CD4-positive, alpha-beta T cell (primary cell): ENCODE data around the gene DNAH6. TPM values are rescaled to one million over a fixed set of nuclear protein-coding genes. Genes with fewer than 3 reads are reported as not detected.

Source experiments
- ATAC-seq: fragments of 200-7000 bp; cut with Tn5 transposase; one replicate; pipeline ENCODE4 v1.10.0; 2022; ENCODE audit warnings: mild to moderate bottlenecking; ENCODE audit not compliant: poor library complexity
- CTCF ChIA-PET: fragments of 350-600 bp; sonication (Branson Sonifier 250); formaldehyde crosslinking; loops from one replicate; lab custom pipeline; 2021; ENCODE audit warnings: antibody characterized with exemption, inconsistent platforms; lab: Charles Lee
- POLR2A ChIA-PET: fragments of 350-600 bp; sonication (Branson Sonifier 250); formaldehyde crosslinking; loops from one replicate; lab custom pipeline; 2021; ENCODE audit warnings: antibody characterized with exemption, inconsistent platforms; lab: Charles Lee
- DNase-seq, 14 experiments: peaks; one replicate each; pipeline ENCODE4 v3.0.0-alpha.2; 2013 to 2020; ENCODE audit warnings: mixed read lengths in 2 of 14
- H3K27ac ChIP-seq, 2 donors: one replicate each; pipeline versions ENCODE4 v1.5.1 to v1.7.0; 2013; ENCODE audit warnings: low read length in 2 of 2, low read depth in 1 of 2, mild to moderate bottlenecking in 1 of 2
- H3K27me3 ChIP-seq, 2 experiments: 1 replicate in 1 of 2; 2 replicates in 1 of 2; pipeline versions ENCODE4 v1.6.1 to v1.7.0; 2013; ENCODE audit warnings: low read length in 2 of 2, control low read depth in 1 of 2, mild to moderate bottlenecking in 1 of 2, moderate library complexity in 1 of 2; ENCODE audit not compliant: insufficient read depth in 2 of 2, control insufficient read depth in 1 of 2
- H3K36me3 ChIP-seq: one replicate; pipeline ENCODE4 v1.6.1; 2013; ENCODE audit warnings: low read length, control low read depth; ENCODE audit not compliant: insufficient read depth
- H3K4me1 ChIP-seq: one replicate; pipeline ENCODE4 v1.6.1; 2013; ENCODE audit warnings: low read length, control low read depth; ENCODE audit not compliant: insufficient read depth
- H3K4me3 ChIP-seq: one replicate; pipeline ENCODE4 v1.5.1; 2013; ENCODE audit warnings: mild to moderate bottlenecking, low read length, moderate library complexity
- H3K9me3 ChIP-seq, 2 experiments: 1 replicate in 1 of 2; 2 replicates in 1 of 2; pipeline versions ENCODE4 v1.6.1 to v1.7.0; 2013; ENCODE audit warnings: low read length in 2 of 2, mild to moderate bottlenecking in 2 of 2, control low read depth in 1 of 2, moderate library complexity in 1 of 2; ENCODE audit not compliant: control insufficient read depth in 1 of 2, insufficient read depth in 1 of 2
- H3K27ac Mint-ChIP-seq: one replicate; pipeline ENCODE4 v1.8.0; 2020; ENCODE audit warnings: mixed read lengths
- H3K27me3 Mint-ChIP-seq: one replicate; pipeline ENCODE4 v1.8.0; 2021; ENCODE audit warnings: mixed read lengths
- H3K36me3 Mint-ChIP-seq: one replicate; pipeline ENCODE4 v1.8.0; 2021; ENCODE audit warnings: low read depth, mixed read lengths
- H3K4me1 Mint-ChIP-seq: one replicate; pipeline ENCODE4 v1.8.0; 2021; ENCODE audit warnings: low read depth, mixed read lengths
- H3K4me3 Mint-ChIP-seq: one replicate; pipeline ENCODE4 v1.8.0; 2020; ENCODE audit warnings: mild to moderate bottlenecking, mixed read lengths
- H3K9me3 Mint-ChIP-seq: one replicate; pipeline ENCODE4 v1.8.0; 2020; ENCODE audit warnings: mixed read lengths
- CTCF ChIP-seq: fragments of 200-600 bp; IDR thresholded peaks from one replicate; pipeline ENCODE4 v1.8.0; 2022; ENCODE audit warnings: antibody characterized with exemption, mild to moderate bottlenecking
- intact Hi-C, 2 experiments: fragments of 100-400 bp; cut with DNase I in 1 of 2; cut with micrococcal nuclease in 1 of 2; formaldehyde crosslinking; loops; one replicate each; pipeline versions ENCODE4 v1.15.1 to v1.9.0; 2023 to 2025; cut with DNase I, micrococcal nuclease
- total RNA-seq, 174 experiments: library from RNA in 2 of 174; stranded (reverse) in 2 of 174; gene quantifications; one replicate each; pipeline ENCODE4 v1.2.3 and lab custom pipeline; 2021 to 2026

DNAH6 gene
- total RNA-seq, 2 experiments from 2014 or later = 0.59 to 1.2 TPM

- Mint-ChIP-seq H3K36me3 (peaks cover 6% of the 10 kb centered on the region), H3K4me1 (peaks cover 41% of the 10 kb centered on the region), H3K27ac (no peak overlapping the region), H3K9me3 (no peaks in the 10 kb centered on the region), H3K4me3 (no peak overlapping the region), H3K27me3 (no peaks in the 10 kb centered on the region)
- no peak for ATAC-seq
- H3K4me1 ChIP-seq = peaks cover 2% of the 10 kb centered on the region
- H3K27me3 ChIP-seq = no peaks in the 10 kb centered on the region
- no peaks in the 10 kb centered on the region for H3K9me3 ChIP-seq
- CTCF ChIA-PET = interaction anchor here (0.6 kb wide), 1 partner anchor 26 kb away, joined by 3 read pairs; no protein-coding TSS in a partner anchor
- H3K36me3 ChIP-seq = no peaks in the 10 kb centered on the region
- POLR2A ChIA-PET = interaction anchor here (2.2 kb wide), 1 partner anchor 13 kb away, joined by 8 read pairs; no protein-coding TSS in a partner anchor
- intact Hi-C loops = no loop called here
- H3K4me3 ChIP-seq = no peak overlapping the region
- TF ChIP-seq CTCF = no peak
- no peak overlapping the region for H3K27ac ChIP-seq
- DNase-seq = no peak
Measured at GRCh38 chr2:84731185-84731584, 214.9 kb downstream of the DNAH6 start.

GRCh38 chr2:84732897-84733778, 216.8 kb downstream of the DNAH6 start:
- H3K27me3 Mint-ChIP-seq = no peaks in the 10 kb centered on the region
- CTCF ChIA-PET = interaction anchor here (0.7 to 2.3 kb wide), 3 partner anchors 16 to 193 kb away, joined by 3 to 6 read pairs (median 3); no protein-coding TSS in a partner anchor
- peaks cover 15% of the 10 kb centered on the region for H3K36me3 Mint-ChIP-seq
- Histone ChIP-seq H3K9me3 (no peaks in the 10 kb centered on the region), H3K36me3 (no peaks in the 10 kb centered on the region), H3K27ac (no peak overlapping the region), H3K27me3 (no peaks in the 10 kb centered on the region), H3K4me3 (no peak overlapping the region), H3K4me1 (peaks cover 2% of the 10 kb centered on the region)
- TF ChIP-seq CTCF = no peak
- no peak for DNase-seq
- no peak overlapping the region for H3K27ac Mint-ChIP-seq
- peaks cover 6% of the 10 kb centered on the region for H3K9me3 Mint-ChIP-seq
- POLR2A ChIA-PET = interaction anchor here (1.1 to 2.2 kb wide), 4 partner anchors 8 to 50 kb away, joined by 3 to 8 read pairs (median 4); no protein-coding TSS in a partner anchor
- no peak overlapping the region for H3K4me3 Mint-ChIP-seq
- intact Hi-C loops = no loop called here
- H3K4me1 Mint-ChIP-seq = peaks cover 44% of the 10 kb centered on the region
- no peak for ATAC-seq

- Histone ChIP-seq H3K36me3 (no peaks in the 10 kb centered on the region), H3K27me3 (no peaks in the 10 kb centered on the region), H3K4me1 (peaks cover 4% of the 10 kb centered on the region), H3K9me3 (no peaks in the 10 kb centered on the region), H3K27ac (no peak overlapping the region), H3K4me3 (no peak overlapping the region)
- POLR2A ChIA-PET = no interaction called here
- ATAC-seq = no peak
- intact Hi-C loops = no loop called here
- peaks cover 6% of the 10 kb centered on the region for H3K9me3 Mint-ChIP-seq
- H3K36me3 Mint-ChIP-seq = peaks cover 20% of the 10 kb centered on the region
- no peak overlapping the region for H3K27ac Mint-ChIP-seq
- no peak for DNase-seq
- H3K27me3 Mint-ChIP-seq = no peaks in the 10 kb centered on the region
- H3K4me1 Mint-ChIP-seq = peaks cover 54% of the 10 kb centered on the region
- CTCF ChIA-PET = interaction anchor here (1.2 kb wide), 1 partner anchor 34 kb away, joined by 3 read pairs; no protein-coding TSS in a partner anchor
- no peak overlapping the region for H3K4me3 Mint-ChIP-seq
- TF ChIP-seq CTCF = no peak
Measured at GRCh38 chr2:84735389-84735788, 219.1 kb downstream of the DNAH6 start.
